Chondrocyte (in vitro differentiated cells): Measurements from ENCODE around the gene ALDH1A3. TPM values are rescaled to one million over a fixed set of nuclear protein-coding genes. Genes with fewer than 3 reads are reported as not detected.

ENCODE experiments used
- DNase-seq: peaks from one replicate; pipeline ENCODE4 v3.0.0; 2021; ENCODE audit warnings: mixed read lengths, low spot score
- H3K27ac Mint-ChIP-seq: one replicate; pipeline ENCODE4 v1.8.0; 2021; ENCODE audit warnings: mild to moderate bottlenecking, moderate library complexity, mixed read lengths; ENCODE audit not compliant: unreplicated experiment
- H3K27me3 Mint-ChIP-seq: 2 replicates; pipeline ENCODE4 v1.8.0; 2021; ENCODE audit warnings: low read depth, mixed read lengths
- H3K36me3 Mint-ChIP-seq: 2 replicates; pipeline ENCODE4 v1.8.0; 2021; ENCODE audit warnings: low read depth, mixed read lengths
- H3K4me1 Mint-ChIP-seq: 2 replicates; pipeline ENCODE4 v1.8.0; 2021; ENCODE audit warnings: low read depth, mild to moderate bottlenecking, mixed read lengths
- H3K4me3 Mint-ChIP-seq: one replicate; pipeline ENCODE4 v1.8.0; 2021; ENCODE audit warnings: mild to moderate bottlenecking, moderate library complexity, mixed read lengths; ENCODE audit not compliant: unreplicated experiment
- H3K9me3 Mint-ChIP-seq: 2 replicates; pipeline ENCODE4 v1.8.0; 2021; ENCODE audit warnings: low read depth, mixed read lengths
- total RNA-seq: library from RNA; stranded (reverse); gene quantifications from 3 replicates; pipeline ENCODE4 v1.2.1, GENCODE V29; 2021
- TF ChIP-seq, protein P1 (sequence below): fragments of 200-600 bp; sonication (generic); IDR thresholded peaks from 2 replicates; pipeline ENCODE4 v1.5.0; 2021; ENCODE audit warnings: antibody characterized with exemption, mild to moderate bottlenecking, moderate library complexity

ALDH1A3 gene
- total RNA-seq, 1 donor from 2014 or later = 0.55 TPM

DNA sequence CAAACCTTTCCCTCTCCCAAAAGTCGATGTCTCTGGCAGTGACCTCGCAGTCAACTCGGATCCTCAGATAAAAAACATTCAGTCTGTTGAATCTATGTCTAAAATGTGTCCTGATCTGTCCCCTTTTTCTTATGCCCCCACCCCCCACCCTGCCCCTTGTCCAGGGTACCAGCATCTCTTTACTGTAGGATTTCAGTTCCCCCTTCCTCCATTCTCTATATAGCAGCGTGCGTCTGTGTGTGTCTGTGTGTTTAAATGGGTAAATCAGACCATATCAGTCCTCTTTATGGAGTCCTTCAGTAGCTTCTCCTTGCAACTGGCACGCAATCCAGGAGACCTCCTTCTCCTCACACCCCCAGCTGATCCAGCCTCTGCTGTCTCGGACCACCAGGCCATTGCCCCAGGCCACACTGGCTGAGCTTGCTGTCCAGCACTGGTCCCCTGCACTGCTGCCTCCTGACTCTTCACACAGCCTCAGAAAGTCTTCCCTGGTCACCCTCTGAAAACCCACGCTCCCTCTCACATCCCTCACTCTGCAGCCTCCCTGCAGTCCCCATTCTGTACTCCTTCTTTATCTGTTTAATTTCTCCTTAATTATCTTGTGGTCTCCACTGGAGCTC, 41.0 kb downstream of the ALDH1A3 start:
- H3K27ac Mint-ChIP-seq = no peak overlapping the region
- H3K36me3 Mint-ChIP-seq = peaks cover 2% of the 10 kb centered on the region
- TF ChIP-seq, protein P1, sequence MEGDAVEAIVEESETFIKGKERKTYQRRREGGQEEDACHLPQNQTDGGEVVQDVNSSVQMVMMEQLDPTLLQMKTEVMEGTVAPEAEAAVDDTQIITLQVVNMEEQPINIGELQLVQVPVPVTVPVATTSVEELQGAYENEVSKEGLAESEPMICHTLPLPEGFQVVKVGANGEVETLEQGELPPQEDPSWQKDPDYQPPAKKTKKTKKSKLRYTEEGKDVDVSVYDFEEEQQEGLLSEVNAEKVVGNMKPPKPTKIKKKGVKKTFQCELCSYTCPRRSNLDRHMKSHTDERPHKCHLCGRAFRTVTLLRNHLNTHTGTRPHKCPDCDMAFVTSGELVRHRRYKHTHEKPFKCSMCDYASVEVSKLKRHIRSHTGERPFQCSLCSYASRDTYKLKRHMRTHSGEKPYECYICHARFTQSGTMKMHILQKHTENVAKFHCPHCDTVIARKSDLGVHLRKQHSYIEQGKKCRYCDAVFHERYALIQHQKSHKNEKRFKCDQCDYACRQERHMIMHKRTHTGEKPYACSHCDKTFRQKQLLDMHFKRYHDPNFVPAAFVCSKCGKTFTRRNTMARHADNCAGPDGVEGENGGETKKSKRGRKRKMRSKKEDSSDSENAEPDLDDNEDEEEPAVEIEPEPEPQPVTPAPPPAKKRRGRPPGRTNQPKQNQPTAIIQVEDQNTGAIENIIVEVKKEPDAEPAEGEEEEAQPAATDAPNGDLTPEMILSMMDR = no peak
- H3K9me3 Mint-ChIP-seq = no peaks in the 10 kb centered on the region
- peaks cover 10% of the 10 kb centered on the region for H3K4me1 Mint-ChIP-seq
- no peak for DNase-seq
- H3K27me3 Mint-ChIP-seq = no peaks in the 10 kb centered on the region
- H3K4me3 Mint-ChIP-seq = peak overlapping the region; percentile 27

DNA sequence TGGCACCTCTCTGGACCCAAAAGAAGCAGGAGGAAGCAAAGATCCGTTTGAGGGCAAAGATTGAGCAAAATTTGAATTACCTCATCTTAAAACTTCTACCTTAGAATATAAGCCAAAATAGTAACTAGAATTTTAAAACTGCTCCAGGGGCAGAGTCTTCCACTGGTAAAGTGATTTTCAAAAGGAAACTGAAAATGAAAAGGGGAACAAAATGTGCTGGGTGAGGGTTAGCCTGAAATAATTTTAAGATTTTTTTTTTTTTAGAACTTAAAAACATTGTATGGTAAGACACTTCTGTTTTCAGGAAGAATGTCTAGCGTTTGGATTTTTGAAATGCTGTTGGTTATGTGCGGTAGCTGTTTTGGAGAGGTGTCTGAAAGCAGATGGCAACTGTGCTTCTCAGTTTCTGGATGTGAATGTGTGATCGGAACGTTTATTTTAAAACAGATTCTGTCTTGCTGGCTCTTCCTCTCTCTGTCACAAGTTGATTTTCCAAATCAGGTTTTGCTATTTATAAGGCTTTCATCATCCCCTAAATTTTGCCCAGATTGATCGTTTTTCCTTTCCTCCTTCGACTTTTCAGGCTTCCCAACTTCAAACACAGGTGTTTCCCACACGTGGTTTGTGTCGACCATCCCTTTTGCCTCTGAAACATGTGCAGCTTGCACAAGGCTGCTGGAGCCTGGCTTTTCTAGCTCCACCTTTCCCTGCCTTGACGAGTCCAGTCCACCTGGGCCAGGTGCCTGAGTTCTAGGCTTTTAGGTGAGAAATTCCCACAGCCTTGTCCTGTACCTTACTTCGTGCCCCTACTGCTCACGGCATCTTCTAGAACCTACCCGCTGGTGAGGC, 42.8 kb downstream of the ALDH1A3 start:
- no peak overlapping the region for H3K27ac Mint-ChIP-seq
- DNase-seq = no peak
- TF ChIP-seq, protein P1 = no peak
- no peaks in the 10 kb centered on the region for H3K9me3 Mint-ChIP-seq
- no peak overlapping the region for H3K4me3 Mint-ChIP-seq
- peaks cover 10% of the 10 kb centered on the region for H3K4me1 Mint-ChIP-seq
- peaks cover 2% of the 10 kb centered on the region for H3K36me3 Mint-ChIP-seq
- no peaks in the 10 kb centered on the region for H3K27me3 Mint-ChIP-seq

DNA sequence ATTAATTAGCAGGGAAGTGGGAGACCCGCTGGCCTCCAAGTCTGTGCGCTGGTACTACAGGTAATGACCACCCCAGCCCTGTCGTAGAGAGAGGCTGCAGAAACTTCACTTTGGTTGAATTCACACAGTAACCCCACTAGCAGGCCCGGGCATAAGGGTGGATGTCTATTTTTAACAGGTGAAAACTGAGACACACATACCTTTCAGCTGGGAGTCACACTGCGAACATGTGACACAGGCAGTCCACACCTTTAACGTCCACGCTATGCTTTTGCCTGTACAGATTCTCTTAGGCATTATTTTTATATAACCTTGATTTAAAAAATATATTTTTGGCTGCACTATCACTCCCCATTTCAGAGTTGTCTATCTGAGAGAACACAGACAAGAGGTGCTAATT, 43.4 kb downstream of the ALDH1A3 start:
- no peaks in the 10 kb centered on the region for H3K27me3 Mint-ChIP-seq
- no peak overlapping the region for H3K4me3 Mint-ChIP-seq
- H3K9me3 Mint-ChIP-seq = no peaks in the 10 kb centered on the region
- H3K27ac Mint-ChIP-seq = no peak overlapping the region
- peaks cover 10% of the 10 kb centered on the region for H3K4me1 Mint-ChIP-seq
- peaks cover 2% of the 10 kb centered on the region for H3K36me3 Mint-ChIP-seq
- no peak for DNase-seq
- TF ChIP-seq, protein P1 = no peak

DNA sequence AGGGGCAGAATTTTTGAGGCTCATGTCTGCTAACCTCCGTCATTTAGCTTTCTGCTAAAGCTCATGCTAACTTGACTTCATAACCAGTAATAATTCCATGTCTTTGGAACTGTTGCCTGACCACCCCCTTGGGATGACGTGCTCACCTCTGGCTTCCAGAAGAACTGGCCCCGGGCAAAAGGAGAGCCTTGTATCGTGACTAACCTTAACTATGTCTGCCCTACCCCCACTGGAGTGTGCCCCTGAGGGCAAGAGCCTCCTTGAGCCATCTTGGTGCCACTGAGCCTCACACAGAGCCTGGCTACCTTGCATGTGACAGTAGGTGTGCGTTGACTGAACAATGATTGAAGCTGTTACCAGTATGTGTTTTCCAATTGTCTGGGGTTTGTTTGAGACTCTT, 44.3 kb downstream of the ALDH1A3 start:
- Mint-ChIP-seq H3K9me3 (no peaks in the 10 kb centered on the region), H3K36me3 (peaks cover 2% of the 10 kb centered on the region), H3K27ac (no peak overlapping the region), H3K4me1 (peaks cover 3% of the 10 kb centered on the region), H3K27me3 (no peaks in the 10 kb centered on the region), H3K4me3 (no peak overlapping the region)
- TF ChIP-seq, protein P1 = no peak
- no peak for DNase-seq

DNA sequence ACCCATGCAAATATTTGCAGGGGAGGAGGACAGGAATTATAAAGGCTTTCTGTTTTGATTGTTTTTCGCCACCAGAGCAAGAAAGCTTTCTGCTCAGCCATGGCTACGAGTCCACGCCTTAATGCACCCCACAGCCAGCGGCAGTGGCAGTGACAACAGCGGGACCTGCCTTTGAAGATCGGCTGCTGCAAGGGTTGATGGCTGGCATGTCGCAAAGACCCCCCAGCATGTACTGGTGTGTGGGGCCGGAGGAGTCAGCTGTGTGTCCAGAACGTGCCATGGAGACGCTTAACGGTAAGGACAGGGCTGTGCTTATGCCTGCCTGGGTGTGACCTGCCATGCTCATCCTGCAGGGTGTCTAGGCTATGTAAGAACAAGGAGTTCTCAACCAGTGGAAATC, 44.8 kb downstream of the ALDH1A3 start:
- Mint-ChIP-seq H3K4me1 (peaks cover 3% of the 10 kb centered on the region), H3K27me3 (no peaks in the 10 kb centered on the region), H3K27ac (no peak overlapping the region), H3K9me3 (no peaks in the 10 kb centered on the region), H3K36me3 (peaks cover 2% of the 10 kb centered on the region), H3K4me3 (no peak overlapping the region)
- TF ChIP-seq, protein P1 = no peak
- DNase-seq = no peak
